Left cardiac atrium (tissue), 4 donors: Measurements from ENCODE around the gene TTLL10. TPM values are rescaled to one million over a fixed set of nuclear protein-coding genes. Genes with fewer than 3 reads are reported as not detected.
"Not testable (repeated sequence)": the region's sequence is repeated elsewhere in the genome, so short reads cannot be mapped to it uniquely, and the experiment has no call there.

Experiments
- ATAC-seq, 2 donors: fragments of 200-7000 bp; cut with Tn5 transposase; one replicate each; pipeline ENCODE4 v1.9.1; 2020; ENCODE audit warnings: mild to moderate bottlenecking in 2 of 2, moderate library complexity in 2 of 2
- DNase-seq: peaks from one replicate; pipeline ENCODE4 v3.0.0-alpha.2; 2020
- intact Hi-C, 2 donors: fragments of 100-400 bp; cut with DNase I; formaldehyde crosslinking; loops; one replicate each; pipeline versions ENCODE4 v1.14.1 to v1.15.1; 2022 to 2023
- total RNA-seq, 2 donors: library from RNA; stranded (reverse); fragmentation: NEBNext Ultra II Directional; extraction: Animal tissue kit (Norgen Biotek cat#: 25700); gene quantifications; one replicate each; pipeline ENCODE4 v1.2.1, GENCODE V29; 2021
- donor health status: DM: no; HTN: yes; CAD: no.
- donor health status: DM: no; HTN: yes; CAD: no; lungs with severe emphysema.
- donor health status: DM: yes; HTN: yes; CAD: no.
- donor health status: Dilated cardiomyopathy.

Gene TTLL10
- total RNA-seq, 2 donors from 2014 or later, result not detected

- no peak for ATAC-seq
Observed at GRCh38 chr1:1137256-1138045, 36.2 kb upstream of the TTLL10 start.

GRCh38 chr1:1140673-1141072 is 33.0 kb upstream of the TTLL10 start:
- no peak for DNase-seq
- ATAC-seq, result no peak
- intact Hi-C loops, result no loop called here

More at GRCh38 chr1:1137256-1138045, 36.2 kb upstream of the TTLL10 start:
- intact Hi-C loops, result no loop called here
- no peak for DNase-seq

GRCh38 chr1:1141244-1141910 is 32.3 kb upstream of the TTLL10 start:
- DNase-seq, result no peak
- no peak for ATAC-seq
- intact Hi-C loops, result no loop called here

DNA sequence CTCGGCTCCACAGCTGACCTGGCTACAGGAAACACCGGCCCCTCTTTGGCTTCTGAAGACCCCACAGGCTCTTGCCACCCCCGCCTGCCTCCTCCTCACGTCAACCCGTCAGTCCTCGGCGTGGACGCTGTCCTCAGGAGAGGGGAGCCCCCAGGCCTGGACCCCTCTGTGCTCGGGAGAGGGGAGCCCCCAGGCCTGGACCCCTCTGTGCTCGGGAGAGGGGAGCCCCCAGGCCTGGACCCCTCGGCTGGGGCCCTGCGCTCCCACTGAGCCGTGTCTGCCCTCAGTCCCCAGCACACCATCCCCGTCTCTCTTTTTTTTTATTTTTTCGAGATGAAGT is 31.8 kb upstream of the TTLL10 start:
- DNase-seq (no peak), ATAC-seq (no peak)
- intact Hi-C loops, result no loop called here

- intact Hi-C loops, ATAC-seq, DNase-seq: not testable (repeated sequence)
Observed at GRCh38 chr1:1142352-1142751, 31.3 kb upstream of the TTLL10 start.

GRCh38 chr1:1142844-1143243 is 30.8 kb upstream of the TTLL10 start:
- intact Hi-C loops, result no loop called here
- no peak for ATAC-seq
- no peak for DNase-seq

DNA sequence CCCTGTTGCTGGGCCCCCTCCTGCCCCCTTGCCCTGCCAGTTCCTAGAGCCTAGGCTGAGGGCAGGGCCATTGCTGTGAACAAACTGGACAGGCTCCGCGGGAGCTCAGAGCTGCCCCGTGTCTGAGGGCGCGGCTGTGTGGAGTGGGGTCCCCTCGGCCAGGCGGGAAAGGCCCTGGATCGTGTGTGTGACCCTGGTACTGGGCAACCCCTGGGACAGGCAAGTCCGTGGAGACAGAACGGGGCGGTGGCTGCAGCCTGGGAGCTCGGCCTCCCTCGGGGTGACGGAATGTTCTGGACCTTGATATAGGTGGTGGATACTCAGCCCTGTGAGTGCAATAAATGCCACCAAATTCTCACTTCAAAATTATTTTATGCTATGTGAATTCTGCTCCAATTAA is 30.0 kb upstream of the TTLL10 start:
- no peak for DNase-seq
- intact Hi-C loops, result no loop called here
- ATAC-seq, result no peak

- DNase-seq, result no peak
- intact Hi-C loops, result no loop called here
- ATAC-seq, result peak in 1 of 2 donors; percentile 30
Observed at GRCh38 chr1:1144122-1144842, 29.4 kb upstream of the TTLL10 start.

DNA sequence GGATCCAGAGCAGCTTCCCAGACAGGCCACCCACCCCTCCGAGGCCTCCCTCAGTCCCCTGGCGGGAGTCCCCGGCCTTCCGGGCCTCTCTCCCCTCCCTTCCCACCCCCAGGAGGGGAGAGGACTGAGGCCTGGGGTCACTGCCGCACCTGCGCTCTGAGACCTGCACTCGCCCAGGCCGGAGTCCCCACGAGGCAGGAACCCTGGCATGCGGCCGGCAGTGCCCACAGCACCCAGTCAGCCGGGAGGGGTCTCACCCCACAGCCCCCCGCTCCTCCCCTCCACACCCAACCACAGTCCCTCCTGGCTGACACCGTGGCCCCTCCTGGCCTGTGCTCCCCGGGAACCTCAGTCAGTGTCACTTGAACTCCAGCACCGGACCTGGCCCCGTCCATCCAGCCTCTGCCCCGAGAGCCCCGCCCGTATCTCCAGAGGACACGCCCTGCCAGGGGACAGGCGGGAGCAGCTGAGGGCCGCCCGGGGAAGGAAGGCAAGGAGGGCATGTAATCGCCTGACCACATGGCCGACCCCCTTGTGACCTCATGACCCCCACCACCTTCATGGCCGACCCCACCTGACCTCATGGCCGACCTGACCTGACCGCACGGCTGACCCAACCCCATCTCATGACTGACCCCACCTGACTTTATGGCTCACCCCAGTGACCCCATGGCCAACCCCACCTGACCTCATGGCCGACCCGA is 28.7 kb upstream of the TTLL10 start:
- ATAC-seq, result no peak
- intact Hi-C loops, result no loop called here

GRCh38 chr1:1145547-1145914 is 28.1 kb upstream of the TTLL10 start:
- ATAC-seq (no peak), DNase-seq (no peak)
- intact Hi-C loops, result no loop called here

More for the DNA sequence above, 28.7 kb upstream of the TTLL10 start:
- DNase-seq, result no peak

DNA sequence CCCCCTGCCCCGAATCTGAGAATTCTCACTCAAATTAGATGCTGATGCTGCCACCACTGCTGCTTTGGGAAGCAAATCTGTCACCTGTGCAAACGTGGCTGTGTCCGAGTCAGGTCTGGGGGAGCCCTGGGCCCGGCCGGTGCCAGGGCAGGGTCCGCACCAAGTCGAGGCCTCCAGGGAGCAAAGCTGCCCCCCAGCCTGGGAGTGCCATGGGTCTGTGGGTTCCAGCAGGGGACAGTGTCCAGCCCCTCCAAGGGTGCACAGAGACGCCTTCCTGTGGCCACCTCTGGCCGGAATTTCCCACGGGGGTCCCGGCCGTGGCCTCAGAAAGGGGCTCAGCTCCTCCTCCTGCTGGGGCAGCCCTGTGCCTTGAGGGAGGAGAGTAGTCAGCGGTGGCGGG is 27.7 kb upstream of the TTLL10 start:
- no peak for DNase-seq
- intact Hi-C loops, result no loop called here
- no peak for ATAC-seq

DNA sequence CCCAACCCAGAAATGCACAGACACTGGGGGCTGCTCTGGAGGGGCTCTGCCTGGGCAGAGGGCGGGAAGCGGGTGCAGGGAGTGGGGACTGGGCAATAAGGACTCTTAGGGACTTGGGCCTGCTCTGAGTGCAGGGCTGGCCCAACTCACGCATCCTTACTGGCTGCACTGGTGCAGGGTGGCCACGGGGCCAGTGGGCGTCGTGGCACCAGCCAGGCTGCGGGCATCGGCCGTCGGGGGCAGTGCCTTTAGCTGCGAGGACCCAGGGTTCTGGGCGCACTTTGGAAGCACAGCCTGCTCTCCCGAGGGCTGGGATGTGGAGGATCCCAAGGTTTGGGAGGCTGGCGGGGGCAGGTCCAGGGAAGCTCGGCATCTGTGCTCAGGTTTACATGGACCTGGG is 27.1 kb upstream of the TTLL10 start:
- intact Hi-C loops, result no loop called here
- DNase-seq, result no peak

DNA sequence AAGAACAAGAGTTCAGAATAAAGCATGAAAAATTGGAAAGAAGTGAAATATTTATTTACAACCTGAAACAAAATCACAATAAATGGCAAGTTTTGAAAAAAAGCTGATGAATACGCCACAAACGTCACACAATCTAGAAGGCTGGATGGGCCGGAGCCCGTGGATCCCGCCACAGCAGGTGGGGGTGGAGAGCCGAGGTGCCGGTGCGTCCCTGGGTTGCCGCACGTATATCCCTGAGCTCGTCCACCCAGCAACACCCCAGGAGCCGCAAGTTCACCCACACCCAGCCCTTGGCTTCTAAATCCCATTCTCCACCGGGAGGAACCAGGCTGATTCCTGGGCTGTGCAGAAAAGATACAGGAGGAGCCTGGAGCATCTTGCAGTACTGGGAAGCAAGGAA is 25.6 kb upstream of the TTLL10 start:
- no peak for ATAC-seq
- intact Hi-C loops, result no loop called here
- DNase-seq, result no peak

More for the DNA sequence above, 27.1 kb upstream of the TTLL10 start:
- ATAC-seq, result no peak

- ATAC-seq, result no peak
- intact Hi-C loops, result no loop called here
Observed at GRCh38 chr1:1148569-1148968, 25.1 kb upstream of the TTLL10 start.

GRCh38 chr1:1149416-1149815 is 24.3 kb upstream of the TTLL10 start:
- intact Hi-C loops, result no loop called here
- DNase-seq (no peak), ATAC-seq (no peak)

More at GRCh38 chr1:1148569-1148968, 25.1 kb upstream of the TTLL10 start:
- no peak for DNase-seq

- ATAC-seq (peak in 1 of 2 donors; percentile 25), DNase-seq (no peak)
- intact Hi-C loops, result no loop called here
Observed at GRCh38 chr1:1150100-1150499, 23.6 kb upstream of the TTLL10 start.

GRCh38 chr1:1151306-1151705 is 22.4 kb upstream of the TTLL10 start:
- ATAC-seq, result no peak
- no peak for DNase-seq
- intact Hi-C loops, result no loop called here

- ATAC-seq, intact Hi-C loops, DNase-seq: not testable (repeated sequence)
Observed at GRCh38 chr1:1152431-1152830, 21.2 kb upstream of the TTLL10 start.

- DNase-seq, ATAC-seq, intact Hi-C loops: not testable (repeated sequence)
Observed at GRCh38 chr1:1153215-1153614, 20.5 kb upstream of the TTLL10 start.

DNA sequence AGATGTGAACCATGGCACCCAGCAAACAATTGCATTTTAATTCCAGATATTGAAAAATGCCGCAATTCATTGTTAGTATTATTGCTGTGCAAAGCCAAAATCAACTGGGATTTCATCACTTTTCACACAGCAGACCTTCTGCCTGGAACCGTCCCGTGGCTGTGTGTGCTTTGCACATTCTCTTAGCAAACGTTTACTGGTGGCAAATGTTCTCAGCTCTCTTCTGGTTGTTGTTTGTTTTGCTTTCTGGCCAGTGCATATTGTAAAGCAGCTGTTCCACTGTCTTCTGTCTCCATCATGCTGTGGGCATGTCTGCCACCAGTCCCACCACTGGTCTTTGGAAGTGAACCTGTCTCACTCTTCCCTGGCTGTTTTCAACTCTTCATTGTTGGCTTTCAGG is 19.8 kb upstream of the TTLL10 start:
- no peak for ATAC-seq
- intact Hi-C loops, result no loop called here

More for the DNA sequence above, 19.8 kb upstream of the TTLL10 start:
- no peak for DNase-seq
